PC-9 (cell line): ENCODE data around the gene CAGE1.

Experiments
- EZH2 ChIP-seq: fragments of 200-600 bp; sonication (generic); IDR thresholded peaks from 2 replicates; pipeline ENCODE4 v1.8.0; 2017; ENCODE audit warnings: antibody characterized with exemption, low read depth
- TF ChIP-seq, protein P1 (sequence below): fragments of 200-600 bp; sonication (generic); conservative IDR thresholded peaks from 2 replicates; pipeline ENCODE4 v1.6.1; 2017; ENCODE audit warnings: mixed run types, antibody characterized with exemption, mild to moderate bottlenecking, moderate library complexity

DNA sequence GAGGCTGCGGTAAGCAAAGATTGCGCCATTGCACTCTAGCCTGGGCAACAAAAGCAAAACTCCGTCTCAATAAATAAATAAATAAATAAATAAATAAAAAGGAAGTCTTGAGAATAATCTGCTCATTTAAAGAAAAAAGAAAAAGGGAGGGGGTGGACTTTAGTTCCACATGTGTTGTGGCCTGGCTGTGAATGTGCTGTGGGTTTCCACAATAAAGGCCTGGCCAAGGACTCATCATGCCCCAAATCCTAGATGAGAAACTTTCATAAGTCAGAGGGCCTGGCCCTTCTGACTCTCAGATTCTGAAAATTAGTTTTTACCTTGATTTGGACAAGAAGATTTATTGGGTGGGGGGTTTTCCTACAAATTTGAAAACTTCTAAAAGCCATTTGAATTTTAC is 48.5 kb upstream of the CAGE1 start:
- TF ChIP-seq EZH2, result no peak
- TF ChIP-seq, protein P1, sequence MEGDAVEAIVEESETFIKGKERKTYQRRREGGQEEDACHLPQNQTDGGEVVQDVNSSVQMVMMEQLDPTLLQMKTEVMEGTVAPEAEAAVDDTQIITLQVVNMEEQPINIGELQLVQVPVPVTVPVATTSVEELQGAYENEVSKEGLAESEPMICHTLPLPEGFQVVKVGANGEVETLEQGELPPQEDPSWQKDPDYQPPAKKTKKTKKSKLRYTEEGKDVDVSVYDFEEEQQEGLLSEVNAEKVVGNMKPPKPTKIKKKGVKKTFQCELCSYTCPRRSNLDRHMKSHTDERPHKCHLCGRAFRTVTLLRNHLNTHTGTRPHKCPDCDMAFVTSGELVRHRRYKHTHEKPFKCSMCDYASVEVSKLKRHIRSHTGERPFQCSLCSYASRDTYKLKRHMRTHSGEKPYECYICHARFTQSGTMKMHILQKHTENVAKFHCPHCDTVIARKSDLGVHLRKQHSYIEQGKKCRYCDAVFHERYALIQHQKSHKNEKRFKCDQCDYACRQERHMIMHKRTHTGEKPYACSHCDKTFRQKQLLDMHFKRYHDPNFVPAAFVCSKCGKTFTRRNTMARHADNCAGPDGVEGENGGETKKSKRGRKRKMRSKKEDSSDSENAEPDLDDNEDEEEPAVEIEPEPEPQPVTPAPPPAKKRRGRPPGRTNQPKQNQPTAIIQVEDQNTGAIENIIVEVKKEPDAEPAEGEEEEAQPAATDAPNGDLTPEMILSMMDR, result no peak
